Cardiac ventricle fibroblast (primary cell): ENCODE measurements around the gene NUFIP2. TPM values are rescaled to one million over a fixed set of nuclear protein-coding genes. Genes with fewer than 3 reads are reported as not detected.

Experiments
- total RNA-seq: library from RNA; depleted of rRNA; stranded (reverse); fragments of >200 nt; gene quantifications from 2 replicates; pipeline ENCODE4 v1.2.3, GENCODE V29; 2015

Gene NUFIP2, protein sequence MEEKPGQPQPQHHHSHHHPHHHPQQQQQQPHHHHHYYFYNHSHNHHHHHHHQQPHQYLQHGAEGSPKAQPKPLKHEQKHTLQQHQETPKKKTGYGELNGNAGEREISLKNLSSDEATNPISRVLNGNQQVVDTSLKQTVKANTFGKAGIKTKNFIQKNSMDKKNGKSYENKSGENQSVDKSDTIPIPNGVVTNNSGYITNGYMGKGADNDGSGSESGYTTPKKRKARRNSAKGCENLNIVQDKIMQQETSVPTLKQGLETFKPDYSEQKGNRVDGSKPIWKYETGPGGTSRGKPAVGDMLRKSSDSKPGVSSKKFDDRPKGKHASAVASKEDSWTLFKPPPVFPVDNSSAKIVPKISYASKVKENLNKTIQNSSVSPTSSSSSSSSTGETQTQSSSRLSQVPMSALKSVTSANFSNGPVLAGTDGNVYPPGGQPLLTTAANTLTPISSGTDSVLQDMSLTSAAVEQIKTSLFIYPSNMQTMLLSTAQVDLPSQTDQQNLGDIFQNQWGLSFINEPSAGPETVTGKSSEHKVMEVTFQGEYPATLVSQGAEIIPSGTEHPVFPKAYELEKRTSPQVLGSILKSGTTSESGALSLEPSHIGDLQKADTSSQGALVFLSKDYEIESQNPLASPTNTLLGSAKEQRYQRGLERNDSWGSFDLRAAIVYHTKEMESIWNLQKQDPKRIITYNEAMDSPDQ
- total RNA-seq = 34.1 and 39.0 TPM in 2 replicates

DNA sequence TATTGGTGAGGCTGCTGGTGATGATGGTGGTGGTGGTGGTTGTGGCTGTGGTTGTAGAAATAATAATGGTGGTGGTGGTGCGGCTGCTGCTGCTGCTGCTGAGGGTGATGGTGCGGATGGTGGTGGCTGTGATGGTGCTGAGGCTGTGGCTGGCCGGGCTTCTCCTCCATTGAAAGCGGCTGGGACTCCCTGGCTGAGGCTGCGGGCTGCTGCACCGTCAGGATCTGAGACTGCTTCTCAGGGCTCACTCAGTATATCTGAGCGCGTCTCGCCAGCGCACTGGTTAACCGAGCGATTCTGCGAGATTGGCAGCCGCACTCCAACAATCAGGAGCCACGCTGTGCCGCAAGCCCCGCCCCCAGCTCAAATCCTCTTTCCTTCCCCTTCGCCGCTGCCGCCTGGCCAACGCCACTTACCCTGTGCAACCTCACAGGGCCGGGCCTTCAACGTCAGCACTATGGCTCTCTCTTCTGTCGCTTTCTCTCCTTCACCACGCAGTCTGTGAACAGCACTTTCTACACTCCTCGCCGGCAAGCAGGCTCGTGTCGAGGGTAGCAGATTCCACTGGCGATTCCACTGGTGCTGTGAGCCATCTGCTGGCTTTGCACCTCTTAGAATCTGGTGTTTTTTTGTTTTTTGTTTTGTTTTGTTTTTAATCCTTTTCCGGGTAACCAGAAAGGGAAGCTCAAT lies at the start of gene NUFIP2:
Gene NUFIP2, minus strand, starts transcription at position 259 of the 690 bp plus-strand sequence. Its CDS starts 89 bp downstream, at position 170.

DNA sequence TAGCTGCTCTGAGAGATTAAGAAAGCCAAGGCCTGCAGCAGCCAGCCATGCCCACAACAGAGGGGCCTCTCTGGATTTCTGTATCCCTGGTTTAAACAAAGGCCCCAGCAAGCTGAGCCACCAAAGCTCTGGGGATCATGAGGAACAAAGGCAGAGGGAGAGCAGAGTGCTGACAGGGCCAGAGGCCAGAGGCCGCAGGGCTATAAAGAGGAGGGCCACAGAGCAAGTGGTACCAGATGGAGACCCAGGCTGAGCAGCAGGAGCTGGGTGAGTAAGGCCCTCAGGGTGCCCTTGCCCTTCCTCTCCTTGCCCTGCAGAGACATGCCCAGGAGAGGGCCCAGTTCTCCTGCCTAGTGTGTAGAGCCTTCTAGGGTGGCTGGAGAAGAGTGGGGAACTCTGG lies 47.3 kb downstream of the NUFIP2 start, which contains the start of gene CRYBA1:
Gene CRYBA1, plus strand, starts transcription at position 232 of the 400 bp plus-strand sequence. Its CDS starts 5 bp downstream, at position 237.

Other genes starting within 250 kb of the NUFIP2 start
- 18.8 and 21.6 TPM in 2 replicates for gene MYO18A, start 113.8 kb downstream of the NUFIP2 start, total RNA-seq
- not detected in 2 replicates for gene CRYBA1, start 47.3 kb downstream of the NUFIP2 start, total RNA-seq
- 39.5 and 64.9 TPM in 2 replicates for gene TAOK1, start 96.2 kb upstream of the NUFIP2 start, total RNA-seq